ENCODE results near the gene PRPF19.

DNA sequence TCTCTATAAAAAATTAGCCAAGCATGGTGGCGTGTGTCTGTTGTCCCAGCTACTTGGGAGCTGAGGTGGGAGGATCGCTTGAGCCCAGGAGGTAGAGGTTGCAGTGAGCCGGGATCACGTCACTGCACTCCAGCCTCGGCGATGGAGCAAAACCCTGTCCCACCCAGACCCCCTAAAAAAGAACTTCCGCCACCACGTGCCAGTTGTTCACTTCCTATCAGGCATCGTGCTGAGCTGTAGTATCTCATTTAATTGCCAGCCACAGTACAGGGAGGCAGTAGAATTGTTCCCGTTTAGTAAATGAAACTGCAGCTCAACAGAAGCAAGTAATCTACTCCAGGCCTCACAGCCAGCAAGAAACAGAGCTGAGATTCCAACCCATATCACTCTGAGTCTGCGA lies 14.9 kb upstream of the PRPF19 start:
- TF ChIP-seq, protein P1, sequence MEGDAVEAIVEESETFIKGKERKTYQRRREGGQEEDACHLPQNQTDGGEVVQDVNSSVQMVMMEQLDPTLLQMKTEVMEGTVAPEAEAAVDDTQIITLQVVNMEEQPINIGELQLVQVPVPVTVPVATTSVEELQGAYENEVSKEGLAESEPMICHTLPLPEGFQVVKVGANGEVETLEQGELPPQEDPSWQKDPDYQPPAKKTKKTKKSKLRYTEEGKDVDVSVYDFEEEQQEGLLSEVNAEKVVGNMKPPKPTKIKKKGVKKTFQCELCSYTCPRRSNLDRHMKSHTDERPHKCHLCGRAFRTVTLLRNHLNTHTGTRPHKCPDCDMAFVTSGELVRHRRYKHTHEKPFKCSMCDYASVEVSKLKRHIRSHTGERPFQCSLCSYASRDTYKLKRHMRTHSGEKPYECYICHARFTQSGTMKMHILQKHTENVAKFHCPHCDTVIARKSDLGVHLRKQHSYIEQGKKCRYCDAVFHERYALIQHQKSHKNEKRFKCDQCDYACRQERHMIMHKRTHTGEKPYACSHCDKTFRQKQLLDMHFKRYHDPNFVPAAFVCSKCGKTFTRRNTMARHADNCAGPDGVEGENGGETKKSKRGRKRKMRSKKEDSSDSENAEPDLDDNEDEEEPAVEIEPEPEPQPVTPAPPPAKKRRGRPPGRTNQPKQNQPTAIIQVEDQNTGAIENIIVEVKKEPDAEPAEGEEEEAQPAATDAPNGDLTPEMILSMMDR (conservative IDR thresholded peaks at IDR 0.05; ENCODE audit: low read length), result no peak
- no peak for TF ChIP-seq EZH2phosphoT487 (IDR thresholded peaks at IDR 0.05; ENCODE audit: borderline replicate concordance, low read depth, low read length)

Measured in OCI-LY7 (cell line).